ENCODE results near the gene HAPLN1. TPM values are rescaled to one million over a fixed set of nuclear protein-coding genes. Genes with fewer than 3 reads are reported as not detected.

Gene HAPLN1
- not detected in 2 replicates for total RNA-seq (2021)
- not detected for Bru-seq, nascent RNA
- BruChase-seq, experiment 1, labeled RNA remaining after a 2-hour chase: percentile 1 among the genes with signal in this experiment
- BruChase-seq, experiment 2, labeled RNA remaining after a 6-hour chase: not detected
- long read RNA-seq: 0 reads

- DNase-seq: no peak
- peak within 1 kb of the TSS; percentile 67; the same call in 1 of the 2 replicates for H3K4me3 ChIP-seq
- peak within 1 kb of the TSS; percentile 79; the same call in 1 of the 2 replicates for H2AFZ ChIP-seq
- TF ChIP-seq EZH2 (IDR thresholded peaks at IDR 0.05; ENCODE audit: low read depth) (no peak), CTCF (conservative IDR thresholded peaks at IDR 0.05) (no peak)
- H3K36me3 ChIP-seq (ENCODE audit: low read depth): no peaks in the 10 kb centered on the region
- H3K27ac ChIP-seq: no peak within 1 kb of the TSS
- no peaks in the 10 kb centered on the region for H3F3A ChIP-seq (ENCODE audit: insufficient read depth, low read depth)
- ChIA-PET CTCF (no interaction called here), POLR2A (ENCODE audit: unreplicated experiment) (no interaction called here)
- intact Hi-C loops (cut with micrococcal nuclease; ENCODE audit: unreplicated experiment): loop anchor here (10.0 kb wide), 3 partner anchors 344 to 1324 kb away; partner anchors contain the start of gene EDIL3
- no peaks in the 10 kb centered on the region; the same call in 1 of the 2 replicates for H4K20me1 ChIP-seq (ENCODE audit: insufficient read depth)
- no peaks in the 10 kb centered on the region for H3K9me2 ChIP-seq (ENCODE audit: insufficient read depth)
- no TSS peak for BruUV-seq (replicated peaks)
- H3K79me2 ChIP-seq (ENCODE audit: low read depth): no peaks in the 10 kb centered on the region
- H3K4me1 ChIP-seq (replicated peaks; ENCODE audit: insufficient read depth): 0 out of 2 replicates have a peak, but pooled peaks cover 4% of the 10 kb centered on the region
- H3K9me3 ChIP-seq (ENCODE audit: insufficient read depth, low read depth): no peaks in the 10 kb centered on the region
- no peaks in the 10 kb centered on the region; the same call in 1 of the 2 replicates for H3K27me3 ChIP-seq (ENCODE audit: insufficient read depth, low read depth)
- peak within 1 kb of the TSS; percentile 90 for H3K4me2 ChIP-seq
Observed at GRCh38 chr5:83720836-83721537, at the start of gene HAPLN1. Gene HAPLN1, minus strand, starts transcription at chr5:83720855. Its CDS starts 47,332 bp downstream, at chr5:83673523.

- Histone ChIP-seq H3F3A (ENCODE audit: insufficient read depth, low read depth) (no peaks in the 10 kb centered on the region), H3K27ac (no peak overlapping the region), H3K36me3 (ENCODE audit: low read depth) (no peaks in the 10 kb centered on the region), H3K4me3 (no peak overlapping the region), H3K27me3 (ENCODE audit: insufficient read depth, low read depth) (no peaks in the 10 kb centered on the region), H4K20me1 (ENCODE audit: insufficient read depth) (no peaks in the 10 kb centered on the region), H3K4me1 (replicated peaks; ENCODE audit: insufficient read depth) (no peaks in the 10 kb centered on the region), H3K9me2 (ENCODE audit: insufficient read depth) (no peaks in the 10 kb centered on the region), H2AFZ (no peak overlapping the region), H3K4me2 (no peak overlapping the region), H3K79me2 (ENCODE audit: low read depth) (no peaks in the 10 kb centered on the region), H3K9me3 (ENCODE audit: insufficient read depth, low read depth) (peaks cover 17% of the 10 kb centered on the region; the same call in 1 of the 2 replicates)
- CTCF ChIA-PET: no interaction called here
- no TSS peak for BruUV-seq (replicated peaks)
- intact Hi-C loops (cut with micrococcal nuclease; ENCODE audit: unreplicated experiment): no loop called here
- POLR2A ChIA-PET (ENCODE audit: unreplicated experiment): no interaction called here
- no peak for TF ChIP-seq CTCF (conservative IDR thresholded peaks at IDR 0.05)
- TF ChIP-seq EZH2 (IDR thresholded peaks at IDR 0.05; ENCODE audit: low read depth): no peak
- DNase-seq: no peak
Observed at GRCh38 chr5:83767409-83767992, 46.8 kb upstream of the HAPLN1 start.

GRCh38 chr5:83764101-83764500 lies 43.4 kb upstream of the HAPLN1 start:
- Histone ChIP-seq H3K36me3 (ENCODE audit: low read depth) (no peaks in the 10 kb centered on the region), H2AFZ (no peak overlapping the region), H3K27me3 (ENCODE audit: insufficient read depth, low read depth) (no peaks in the 10 kb centered on the region), H3K4me3 (no peak overlapping the region), H4K20me1 (ENCODE audit: insufficient read depth) (no peaks in the 10 kb centered on the region), H3F3A (ENCODE audit: insufficient read depth, low read depth) (no peaks in the 10 kb centered on the region), H3K79me2 (ENCODE audit: low read depth) (no peaks in the 10 kb centered on the region), H3K27ac (no peak overlapping the region), H3K4me1 (replicated peaks; ENCODE audit: insufficient read depth) (no peaks in the 10 kb centered on the region), H3K9me2 (ENCODE audit: insufficient read depth) (no peaks in the 10 kb centered on the region), H3K9me3 (ENCODE audit: insufficient read depth, low read depth) (peaks cover 17% of the 10 kb centered on the region; the same call in 1 of the 2 replicates), H3K4me2 (no peak overlapping the region)
- no peak for DNase-seq
- intact Hi-C loops (cut with micrococcal nuclease; ENCODE audit: unreplicated experiment): no loop called here
- POLR2A ChIA-PET (ENCODE audit: unreplicated experiment): no interaction called here
- TF ChIP-seq EZH2 (IDR thresholded peaks at IDR 0.05; ENCODE audit: low read depth) (no peak), CTCF (conservative IDR thresholded peaks at IDR 0.05) (no peak)
- CTCF ChIA-PET: no interaction called here
- no TSS peak for BruUV-seq (replicated peaks)

Data from PC-9 (cell line).